NCI-H1417 treated with DMSO at 0.1 percent for 48 hours (cell line): Measurements from ENCODE around the gene NDUFS6.
"Not testable (repeated sequence)": the region's sequence is repeated elsewhere in the genome, so short reads cannot be mapped to it uniquely, and the experiment has no call there.

Experiments
- DNase-seq: peaks from one replicate; lab custom pipeline; 2025; lab: John Stamatoyannopoulos, UW

The NDUFS6 gene

GRCh38 chr5:1834022-1834551 is 32.9 kb downstream of the NDUFS6 start:
- no peak for DNase-seq

- DNase-seq = peak; percentile 10
Observed at GRCh38 chr5:1834721-1835429, 33.7 kb downstream of the NDUFS6 start.

GRCh38 chr5:1835431-1835830 is 34.2 kb downstream of the NDUFS6 start:
- no peak for DNase-seq

- no peak for DNase-seq
Observed at GRCh38 chr5:1836176-1836890, 35.1 kb downstream of the NDUFS6 start.

GRCh38 chr5:1836891-1837880 is 36.0 kb downstream of the NDUFS6 start:
- no peak for DNase-seq

- DNase-seq = no peak
Observed at GRCh38 chr5:1838013-1838412, 36.8 kb downstream of the NDUFS6 start.

- no peak for DNase-seq
Observed at GRCh38 chr5:1840071-1840547, 38.9 kb downstream of the NDUFS6 start.

GRCh38 chr5:1840741-1841521 is 39.7 kb downstream of the NDUFS6 start:
- no peak for DNase-seq

GRCh38 chr5:1842004-1842819 is 41.0 kb downstream of the NDUFS6 start:
- DNase-seq = no peak

GRCh38 chr5:1843761-1844160 is 42.6 kb downstream of the NDUFS6 start:
- DNase-seq = not testable (repeated sequence)

- DNase-seq = no peak
Observed at GRCh38 chr5:1844708-1845436, 43.7 kb downstream of the NDUFS6 start.

GRCh38 chr5:1845696-1846095 is 44.5 kb downstream of the NDUFS6 start:
- DNase-seq = no peak

- no peak for DNase-seq
Observed at GRCh38 chr5:1846583-1846982, 45.4 kb downstream of the NDUFS6 start.

- no peak for DNase-seq
Observed at GRCh38 chr5:1847056-1847455, 45.8 kb downstream of the NDUFS6 start.

- DNase-seq = no peak
Observed at GRCh38 chr5:1847611-1848010, 46.4 kb downstream of the NDUFS6 start.

GRCh38 chr5:1850324-1851154 is 49.3 kb downstream of the NDUFS6 start:
- no peak for DNase-seq

- DNase-seq = no peak
Observed at GRCh38 chr5:1851290-1851934, 50.2 kb downstream of the NDUFS6 start.

GRCh38 chr5:1852324-1852947 is 51.2 kb downstream of the NDUFS6 start:
- no peak for DNase-seq
